Hypothalamus (tissue), 51 donors: ENCODE data around the gene GRID1.

Experiments
- DNase-seq, 51 donors: peaks; one replicate each; lab custom pipeline; 2025; lab: John Stamatoyannopoulos, UW

GRID1 gene

DNA sequence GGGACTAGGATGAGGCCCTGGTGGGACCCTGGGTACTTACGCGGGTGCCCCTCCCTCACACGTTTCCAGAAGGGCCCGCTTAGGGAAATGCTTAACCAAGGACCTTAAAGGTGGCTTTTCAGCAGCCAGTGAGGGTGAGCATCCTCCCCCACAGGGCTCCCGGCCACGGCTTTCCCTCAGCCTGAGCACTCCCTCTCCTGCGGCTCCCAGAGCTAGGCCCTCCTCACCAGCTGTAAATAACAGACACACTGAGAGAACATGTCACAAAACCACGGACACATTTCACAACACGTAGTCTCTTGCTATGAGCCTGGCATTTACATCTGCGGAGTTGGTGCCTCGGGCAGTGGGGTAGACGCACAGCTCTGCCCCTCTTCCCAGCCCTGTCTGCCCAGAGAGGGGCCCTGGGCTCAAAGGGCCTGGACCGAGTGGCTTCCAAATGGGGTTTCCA lies 25.2 kb downstream of the GRID1 start:
- DNase-seq, result no peak

GRCh38 chr10:86340991-86341260 lies 25.7 kb downstream of the GRID1 start:
- no peak for DNase-seq

GRCh38 chr10:86340176-86340990 lies 26.2 kb downstream of the GRID1 start:
- DNase-seq, result no peak

GRCh38 chr10:86339226-86339865 lies 27.2 kb downstream of the GRID1 start:
- no peak for DNase-seq

GRCh38 chr10:86337121-86337601 lies 29.4 kb downstream of the GRID1 start:
- no peak for DNase-seq

- no peak for DNase-seq
Measured at GRCh38 chr10:86336341-86336740, 30.3 kb downstream of the GRID1 start.

DNA sequence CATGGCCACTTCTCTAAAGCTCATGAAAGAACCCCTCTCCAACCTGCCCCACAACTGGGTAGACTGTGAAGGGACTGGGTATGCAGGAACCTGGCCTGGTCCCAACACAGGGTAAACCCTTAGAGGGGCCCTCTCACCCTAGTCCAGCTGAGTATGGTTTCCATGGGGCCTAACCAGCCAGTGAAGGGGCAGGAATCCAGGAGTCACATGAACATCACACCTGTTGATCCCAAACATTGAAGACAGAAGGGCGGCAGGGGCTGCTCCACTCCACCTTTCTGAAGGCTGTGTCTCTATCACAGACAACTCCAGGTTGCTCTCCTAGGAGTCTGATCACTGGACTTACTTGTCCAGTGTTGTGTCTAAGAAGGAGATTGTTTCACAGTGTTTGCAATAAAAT lies 30.8 kb downstream of the GRID1 start:
- no peak for DNase-seq

- DNase-seq, result no peak
Measured at GRCh38 chr10:86335257-86335656, 31.3 kb downstream of the GRID1 start.

GRCh38 chr10:86334488-86335085 lies 32.0 kb downstream of the GRID1 start:
- no peak for DNase-seq

GRCh38 chr10:86333826-86334487 lies 32.6 kb downstream of the GRID1 start:
- DNase-seq, result peak in 2 of 51 donors; percentile 28 to 54

DNA sequence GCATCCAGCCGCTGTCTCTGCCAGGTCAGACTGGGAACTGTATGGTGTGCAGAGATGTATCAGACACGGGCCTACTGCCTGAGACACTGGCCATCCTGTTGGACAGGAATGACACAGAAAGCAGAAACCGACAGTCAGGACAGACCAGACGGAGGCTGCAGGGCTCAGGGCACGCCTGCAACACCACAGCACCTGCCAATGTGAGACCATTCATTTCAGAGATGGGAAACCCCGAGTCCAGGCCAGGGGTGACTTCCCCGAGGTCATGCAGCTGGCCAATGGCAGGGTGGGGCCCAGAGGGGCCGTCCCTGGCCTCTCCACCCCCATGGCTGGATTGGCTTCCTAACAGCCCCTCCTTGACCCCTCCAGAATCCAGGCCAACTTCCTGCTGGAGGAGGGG lies 34.7 kb downstream of the GRID1 start:
- no peak for DNase-seq

GRCh38 chr10:86330778-86331763 lies 35.5 kb downstream of the GRID1 start:
- peak in 5 of 51 donors; percentile 15 to 35 (median 21) for DNase-seq

- no peak for DNase-seq
Measured at GRCh38 chr10:86329896-86330680, 36.5 kb downstream of the GRID1 start.

GRCh38 chr10:86329093-86329710 lies 37.4 kb downstream of the GRID1 start:
- DNase-seq, result no peak

DNA sequence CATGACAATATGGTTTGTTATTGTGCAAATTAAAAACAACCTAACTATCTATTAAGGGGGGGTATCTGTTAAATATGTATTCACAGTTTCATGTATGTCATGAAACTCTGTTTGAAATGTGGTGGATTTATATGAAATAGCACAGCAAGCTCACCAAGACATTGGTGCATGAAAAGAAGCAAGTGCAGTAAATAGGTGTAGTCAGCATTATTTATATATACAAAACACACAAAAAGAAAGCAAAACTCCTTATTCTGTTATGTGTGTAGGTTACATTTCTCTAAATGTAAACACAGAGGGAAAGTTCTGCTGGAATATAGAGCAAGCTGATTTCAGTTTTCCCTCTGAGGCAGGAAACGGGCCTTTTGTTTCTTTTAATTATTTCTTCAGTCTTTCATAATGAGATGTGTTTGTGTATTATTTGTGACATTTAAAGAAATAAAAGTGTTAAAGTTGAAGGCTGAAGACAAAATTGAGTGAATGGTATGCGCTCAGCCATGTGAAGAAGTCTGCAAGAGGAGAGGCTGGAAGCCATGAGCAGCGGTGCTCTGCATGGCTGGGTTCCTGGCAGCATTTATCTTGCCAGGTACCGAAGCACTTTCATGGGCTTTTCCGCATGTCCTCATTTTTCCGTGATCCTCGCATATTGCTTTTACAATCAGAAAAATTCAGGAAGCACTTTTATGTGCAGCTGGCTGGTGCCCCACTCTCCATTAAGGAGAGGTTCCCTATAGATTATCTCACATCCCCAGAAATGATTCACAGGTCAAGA lies 38.5 kb downstream of the GRID1 start:
- no peak for DNase-seq

DNA sequence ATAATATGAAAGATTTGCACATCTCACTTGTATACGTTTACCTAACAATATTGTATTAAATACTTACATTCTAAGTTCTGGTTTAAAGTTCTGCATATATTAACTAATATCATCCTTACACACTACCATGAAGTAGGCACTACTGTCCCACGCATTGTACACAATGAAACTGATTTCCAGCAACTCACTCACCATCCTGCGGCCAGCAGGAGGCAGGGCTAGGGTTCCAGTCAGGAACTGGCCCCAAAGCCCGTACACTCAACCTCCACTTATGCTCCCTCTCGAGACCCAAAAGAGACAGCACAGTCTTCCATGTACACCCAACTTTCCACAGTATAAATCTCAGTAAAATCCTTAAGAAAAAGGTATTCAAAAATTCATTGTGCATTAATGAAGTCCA lies 41.4 kb downstream of the GRID1 start:
- no peak for DNase-seq

GRCh38 chr10:86321568-86321967 lies 45.0 kb downstream of the GRID1 start:
- DNase-seq, result peak in 20 of 51 donors; percentile 13 to 58 (median 36)

- DNase-seq, result no peak
Measured at GRCh38 chr10:86319676-86320075, 46.9 kb downstream of the GRID1 start.
